Activated CD8-positive, alpha-beta memory T cell treated with anti-CD3 and anti-CD28 coated beads, Interleukin-2, amount 50 U/mL, for 1 hour (primary cell): ENCODE measurements around the gene CABP7.

Experiments
- DNase-seq: peaks from one replicate; pipeline ENCODE4 v3.0.0-alpha.2; 2020; ENCODE audit errors: extremely low read depth

CABP7 gene

GRCh38 chr22:29722587-29722986 is 2.8 kb downstream of the CABP7 start:
- DNase-seq = no peak

DNA sequence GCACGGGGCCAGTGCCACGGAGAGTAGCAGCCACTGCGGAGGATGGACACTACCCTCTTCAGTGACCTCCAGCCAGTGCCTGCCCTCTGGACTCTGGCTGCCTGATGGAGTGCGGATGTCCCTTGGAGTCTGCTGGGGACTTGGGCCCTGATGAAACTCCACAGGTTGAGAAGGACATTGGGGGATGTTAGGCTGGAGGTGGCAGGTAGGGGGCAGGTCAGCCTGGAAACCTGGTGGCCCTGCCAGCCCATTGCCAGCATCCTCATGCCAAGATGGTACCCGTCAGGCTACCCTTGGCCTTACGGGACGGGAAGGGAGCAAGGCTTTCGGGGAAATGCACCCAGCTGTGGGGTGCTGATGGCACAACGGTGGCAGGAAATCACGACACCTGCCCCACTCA is 4.0 kb downstream of the CABP7 start:
- DNase-seq = no peak

DNA sequence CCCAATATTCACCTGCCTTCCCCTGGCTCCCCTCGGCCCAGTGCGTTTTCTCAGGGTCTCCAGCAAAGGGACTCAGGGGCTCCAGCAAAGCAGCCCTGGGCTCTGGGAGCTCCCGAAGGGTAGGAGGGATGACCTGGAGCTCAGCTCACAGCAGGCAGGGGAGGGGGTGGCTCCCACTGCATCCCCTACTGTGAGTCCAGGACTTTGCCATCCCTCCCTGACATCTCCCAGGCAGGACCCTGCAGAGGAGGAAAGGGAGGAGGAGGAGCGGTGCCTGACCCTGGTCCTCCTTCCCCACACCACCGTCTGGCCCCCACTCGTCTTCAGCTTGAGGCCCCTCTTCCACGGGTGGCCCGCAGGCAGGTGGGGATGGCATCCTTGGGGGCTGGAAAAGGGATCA is 5.0 kb downstream of the CABP7 start:
- no peak for DNase-seq

- DNase-seq = no peak
These were observed 6.3 kb downstream of the CABP7 start for GRCh38 chr22:29726106-29726505.

DNA sequence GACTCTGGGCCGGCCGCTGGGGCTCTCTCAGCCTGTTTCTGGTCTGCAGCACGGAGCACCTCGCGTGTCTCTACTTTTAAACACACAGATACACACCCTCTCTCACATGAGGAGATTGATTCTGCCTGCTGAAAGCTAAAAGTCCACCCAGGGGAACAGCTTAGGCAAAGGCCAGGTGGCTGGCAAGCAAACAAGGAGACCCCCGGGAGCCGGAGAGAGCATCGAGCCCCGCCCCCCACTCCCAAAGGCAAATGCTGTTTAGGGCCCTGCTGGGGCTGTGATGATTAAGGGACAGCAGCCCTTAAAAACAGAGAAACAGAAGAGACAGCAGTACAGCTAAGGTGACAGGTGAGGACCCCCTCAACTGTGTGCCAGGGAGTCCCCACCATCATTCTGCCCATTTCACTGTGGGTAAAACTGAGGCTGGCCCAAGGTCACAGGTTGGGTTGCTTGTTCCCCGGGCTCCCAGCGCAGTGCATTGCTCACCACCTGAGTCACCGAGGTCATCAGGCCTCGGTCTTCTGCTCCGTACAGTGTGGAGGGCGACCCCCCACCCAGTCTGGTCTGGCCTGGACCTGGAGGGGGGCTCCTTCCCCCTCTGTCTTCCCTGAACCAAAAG is 6.8 kb downstream of the CABP7 start:
- DNase-seq = no peak

GRCh38 chr22:29727131-29727523 is 7.3 kb downstream of the CABP7 start:
- DNase-seq = no peak

DNA sequence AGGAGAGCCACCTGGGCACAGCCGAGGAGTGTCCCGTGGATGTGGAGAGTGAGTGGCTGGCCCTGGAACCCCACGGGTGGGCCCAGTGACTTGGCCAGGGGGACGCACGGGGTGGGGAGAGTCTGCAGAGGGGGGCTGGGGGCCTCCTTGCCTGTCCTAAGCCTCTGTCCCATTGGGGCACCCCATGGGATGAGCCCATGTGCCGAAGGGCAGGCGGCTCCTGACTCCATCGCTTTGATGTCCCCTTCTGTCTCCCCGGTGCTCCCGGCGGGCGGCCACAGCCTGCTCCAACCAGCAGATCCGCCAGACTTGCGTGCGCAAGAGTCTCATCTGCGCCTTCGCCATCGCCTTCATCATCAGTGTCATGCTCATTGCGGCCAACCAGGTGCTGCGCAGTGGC is 9.4 kb downstream of the CABP7 start:
- DNase-seq = no peak

DNA sequence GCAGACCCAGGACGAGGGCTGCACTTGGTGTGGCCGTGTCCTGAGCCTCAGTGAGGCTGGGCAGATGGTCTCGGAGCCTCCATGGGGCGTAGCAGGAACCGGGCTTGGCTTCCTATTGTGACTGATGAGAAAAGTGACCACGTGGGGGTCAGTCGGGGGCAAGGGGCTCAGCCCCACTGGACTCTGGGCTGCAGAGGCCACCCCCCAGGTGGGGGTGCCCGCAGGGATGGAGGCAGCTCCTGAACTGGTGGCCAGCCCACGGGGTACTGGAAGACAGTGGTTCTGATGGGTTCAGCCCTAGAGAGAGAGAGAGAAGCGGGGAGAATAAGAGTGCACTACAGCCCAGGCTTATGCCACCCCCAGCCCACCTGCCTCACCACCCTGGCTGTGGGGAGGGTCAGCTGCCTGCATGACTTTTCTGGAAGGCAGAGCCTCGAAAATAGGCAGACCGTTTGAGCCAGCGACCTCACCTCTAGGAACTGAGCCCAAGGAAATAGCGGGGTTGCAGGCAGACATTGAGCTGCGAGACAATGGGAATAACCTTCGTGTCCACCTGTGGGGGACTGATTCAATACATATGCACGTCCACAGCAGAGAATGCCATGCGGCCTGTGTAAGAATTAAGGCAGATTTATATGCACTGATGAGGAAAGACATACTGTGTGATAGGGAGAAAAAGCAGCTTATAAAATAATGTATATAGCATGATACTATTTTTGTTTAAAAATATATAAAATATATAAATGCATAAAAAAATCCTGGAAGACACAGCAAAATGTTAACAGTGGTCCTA is 11.5 kb downstream of the CABP7 start:
- DNase-seq = no peak

DNA sequence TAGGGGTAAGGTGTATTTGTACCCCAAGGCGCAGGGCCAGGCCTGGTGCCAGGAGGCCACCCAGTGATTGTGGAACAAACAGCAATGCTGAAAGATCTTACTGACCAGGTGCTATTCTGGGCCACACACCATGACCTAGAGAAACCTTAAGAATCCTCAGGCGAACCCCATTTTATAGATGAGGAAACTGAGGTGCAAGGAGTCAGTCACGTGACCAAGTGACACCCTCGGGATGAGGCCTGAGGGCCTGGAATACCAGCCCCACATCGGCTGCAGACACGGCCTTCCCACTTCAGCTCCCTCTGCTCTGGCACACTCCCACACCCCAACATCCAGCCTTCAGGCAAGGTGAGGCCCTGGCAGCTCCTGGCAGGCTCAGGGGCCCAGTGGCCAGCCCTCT is 13.1 kb downstream of the CABP7 start:
- no peak for DNase-seq

DNA sequence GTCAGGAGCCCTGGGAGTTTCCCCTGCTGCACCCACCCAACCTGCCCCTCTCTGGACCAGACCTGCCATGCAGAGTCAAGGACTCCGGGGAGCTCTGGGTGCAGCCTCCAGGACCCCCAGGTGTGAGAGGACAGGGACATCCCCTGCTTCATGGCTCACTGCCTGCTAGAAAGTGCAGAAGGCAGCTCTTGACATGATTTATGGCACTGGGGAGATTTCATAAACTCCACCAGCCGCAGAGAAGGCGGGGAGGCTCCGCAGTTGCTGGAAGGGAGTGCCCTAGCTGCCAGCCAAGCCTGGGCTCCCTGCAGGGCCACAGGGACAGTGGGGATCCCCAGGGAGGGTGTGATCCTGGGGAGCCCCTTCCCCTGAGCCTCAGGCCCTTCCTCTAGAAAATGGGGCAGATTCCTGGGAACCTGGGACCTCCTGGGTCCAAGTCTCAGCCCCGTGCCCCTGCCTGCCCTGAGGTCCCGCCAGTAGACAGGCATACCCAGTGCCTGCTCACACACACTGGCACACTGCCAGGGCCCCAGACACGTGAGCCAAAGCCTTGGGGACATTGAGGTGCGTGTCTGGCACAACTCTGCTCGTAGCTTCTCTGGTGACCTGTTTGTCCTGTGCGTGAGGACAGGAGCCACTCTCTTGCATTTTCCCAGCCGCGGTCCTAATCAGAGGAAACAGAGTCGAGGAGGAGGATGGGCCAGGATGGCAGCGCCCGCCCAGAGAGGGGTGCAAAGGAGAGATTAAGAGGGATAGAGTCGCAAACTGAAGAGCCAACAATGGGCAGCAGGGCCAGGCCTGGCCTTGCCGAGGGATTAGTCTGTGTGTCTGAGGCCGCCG is 13.8 kb downstream of the CABP7 start:
- DNase-seq = no peak

GRCh38 chr22:29734406-29734805 is 14.6 kb downstream of the CABP7 start:
- DNase-seq = no peak

GRCh38 chr22:29734838-29735237 is 15.0 kb downstream of the CABP7 start:
- DNase-seq = no peak

DNA sequence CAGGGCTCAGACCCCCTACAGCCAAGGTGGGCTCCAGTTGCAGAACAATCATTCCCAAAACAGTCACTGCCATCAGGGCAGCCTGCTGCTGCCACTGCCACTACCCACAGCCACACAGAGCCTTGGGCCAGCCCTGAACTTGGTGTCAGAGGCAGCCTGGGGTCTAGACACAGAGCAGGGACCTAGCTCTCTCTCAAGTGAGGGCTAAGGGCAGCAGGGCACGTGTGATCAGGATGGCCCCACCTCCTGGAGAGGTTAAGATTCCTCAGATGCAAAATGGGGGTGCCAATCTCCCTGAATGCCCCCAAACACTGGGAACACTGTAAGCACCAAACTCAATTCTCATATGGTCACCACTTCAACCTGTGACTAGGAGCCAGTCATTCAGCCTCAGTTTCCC is 15.6 kb downstream of the CABP7 start:
- no peak for DNase-seq

GRCh38 chr22:29737251-29738117 is 17.7 kb downstream of the CABP7 start:
- no peak for DNase-seq

DNA sequence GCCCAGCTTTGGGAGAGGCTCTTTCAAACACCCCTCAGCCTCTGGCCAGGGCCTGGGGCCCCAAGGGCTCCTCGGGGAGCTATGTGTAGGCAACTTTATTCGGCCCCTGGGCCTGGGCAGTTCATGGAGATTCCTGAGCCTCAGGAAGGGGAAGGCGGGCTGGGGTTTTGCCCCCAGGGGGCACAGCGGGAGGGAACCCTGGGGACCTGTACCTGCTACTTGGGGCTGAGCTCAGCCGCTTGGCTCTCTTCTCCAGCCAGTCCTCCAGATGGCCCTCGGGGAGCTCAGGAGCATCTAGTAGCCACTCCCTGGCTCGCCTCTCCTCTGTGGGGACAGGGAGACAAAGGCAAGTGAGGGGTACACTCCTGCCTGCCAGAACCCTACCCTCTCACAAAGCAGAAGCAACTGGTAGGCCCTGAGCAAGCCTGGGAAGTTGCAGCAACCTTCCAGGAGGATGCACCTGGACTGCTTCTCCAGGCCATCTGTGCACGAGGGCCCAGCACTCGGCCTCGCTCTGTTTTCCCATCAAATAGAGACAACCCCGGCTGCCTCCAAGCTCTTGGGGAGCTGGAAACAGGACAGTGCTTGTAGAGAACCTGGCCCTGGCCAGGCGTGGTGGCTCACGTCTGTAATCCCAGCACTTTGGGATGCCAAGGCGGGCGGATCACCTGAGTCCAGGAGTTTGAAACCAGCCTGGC is 18.5 kb downstream of the CABP7 start:
- no peak for DNase-seq

GRCh38 chr22:29739346-29739875 is 19.6 kb downstream of the CABP7 start:
- DNase-seq = no peak

GRCh38 chr22:29740216-29740615 is 20.4 kb downstream of the CABP7 start:
- no peak for DNase-seq

- no peak for DNase-seq
These were observed 22.1 kb downstream of the CABP7 start for GRCh38 chr22:29741926-29742325.

DNA sequence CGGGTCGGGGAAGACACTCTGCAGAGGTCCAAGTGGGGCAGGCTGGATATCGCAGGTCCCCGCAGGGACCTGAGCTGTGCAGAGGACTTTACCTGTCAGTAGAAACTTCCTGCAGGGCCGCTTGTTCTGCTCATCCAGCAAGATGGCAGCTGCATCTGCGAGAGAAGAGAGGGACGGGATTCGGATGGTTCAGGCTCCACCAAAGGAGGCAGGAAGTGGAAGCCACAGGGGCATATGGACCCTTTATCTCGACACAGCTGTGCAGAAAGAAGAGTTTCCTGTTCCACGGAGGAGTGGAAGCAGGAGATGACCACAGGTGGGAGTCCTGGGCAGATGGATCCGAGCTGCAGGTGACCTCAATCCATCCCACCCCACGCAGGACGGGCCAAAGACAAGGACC is 22.5 kb downstream of the CABP7 start:
- no peak for DNase-seq

DNA sequence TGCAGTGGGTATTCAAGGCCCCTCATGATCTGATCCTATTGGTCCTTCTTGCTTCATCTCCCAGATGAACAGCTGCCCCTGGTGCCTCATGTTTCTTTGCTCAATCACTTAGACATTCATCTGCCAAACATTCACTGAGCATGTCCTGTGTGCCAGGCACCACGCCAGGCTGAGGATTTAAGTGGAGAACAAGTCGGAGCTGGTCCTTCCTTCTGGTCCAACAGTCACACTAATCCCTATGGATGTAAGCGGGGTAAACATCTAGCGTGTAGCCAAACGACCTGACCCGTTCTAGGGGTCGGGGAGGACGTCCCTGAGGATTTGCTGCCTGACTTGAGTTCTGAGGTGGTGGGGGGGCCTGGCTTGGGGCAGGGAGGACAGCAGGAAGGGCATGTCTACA is 25.1 kb downstream of the CABP7 start:
- DNase-seq = no peak

DNA sequence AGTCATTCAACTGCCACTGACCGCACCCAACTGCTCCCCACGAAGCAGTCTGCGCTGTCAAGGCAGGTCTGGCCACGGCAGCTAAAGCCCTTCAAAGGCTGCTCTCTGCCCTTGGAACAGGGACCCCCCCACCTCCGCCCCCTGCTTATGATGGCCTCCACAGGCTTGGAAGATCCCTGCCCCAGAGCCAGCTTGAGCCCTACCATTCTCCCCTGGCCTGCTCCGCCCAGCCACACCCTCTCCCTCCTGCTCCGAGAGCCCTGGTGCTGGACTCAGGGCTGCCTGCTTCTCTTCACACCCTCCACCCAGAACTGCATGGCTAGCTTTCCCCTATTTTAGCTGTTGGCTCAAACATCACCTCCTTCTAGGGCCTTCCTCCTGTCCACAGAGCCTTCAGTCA is 28.0 kb downstream of the CABP7 start:
- DNase-seq = no peak
